ENCODE results near the gene PRKN.

DNA sequence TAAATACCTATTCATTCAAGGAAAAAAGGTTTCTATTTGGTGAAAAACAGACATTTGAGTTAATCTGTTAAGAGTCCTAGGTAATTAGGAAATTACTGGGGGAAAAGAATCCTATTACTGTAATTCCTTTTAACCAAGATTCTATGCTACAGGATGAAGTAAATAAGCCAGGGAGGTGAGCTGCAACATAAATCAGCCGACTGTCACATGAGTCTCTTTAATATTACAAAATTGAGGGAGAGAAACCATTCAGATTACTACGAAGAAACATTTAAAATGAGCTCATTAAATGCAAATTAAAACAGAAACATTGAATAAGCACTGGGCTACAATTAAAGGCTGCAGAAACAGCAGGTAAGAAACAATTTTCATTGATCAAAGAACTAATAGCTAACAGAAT, 5.3 kb downstream of the PRKN start:
- TF ChIP-seq CTCF (IDR thresholded peaks at IDR 0.05; ENCODE audit: borderline replicate concordance, extremely low read depth, low read length, poor library complexity, severe bottlenecking): no peak
- TF ChIP-seq EZH2 (IDR thresholded peaks at IDR 0.05; ENCODE audit: borderline replicate concordance, low read depth, low read length, severe bottlenecking): no peak

All from DND-41 (cell line).